ENCODE data around the gene CEACAM6. TPM values are rescaled to one million over a fixed set of nuclear protein-coding genes. Genes with fewer than 3 reads are reported as not detected.
"Not testable (repeated sequence)": the region's sequence is repeated elsewhere in the genome, so short reads cannot be mapped to it uniquely, and the experiment has no call there.

CEACAM6 gene
- total RNA-seq, 4 donors from 2014 or later, result 0.53 TPM; not detected in 3

DNA sequence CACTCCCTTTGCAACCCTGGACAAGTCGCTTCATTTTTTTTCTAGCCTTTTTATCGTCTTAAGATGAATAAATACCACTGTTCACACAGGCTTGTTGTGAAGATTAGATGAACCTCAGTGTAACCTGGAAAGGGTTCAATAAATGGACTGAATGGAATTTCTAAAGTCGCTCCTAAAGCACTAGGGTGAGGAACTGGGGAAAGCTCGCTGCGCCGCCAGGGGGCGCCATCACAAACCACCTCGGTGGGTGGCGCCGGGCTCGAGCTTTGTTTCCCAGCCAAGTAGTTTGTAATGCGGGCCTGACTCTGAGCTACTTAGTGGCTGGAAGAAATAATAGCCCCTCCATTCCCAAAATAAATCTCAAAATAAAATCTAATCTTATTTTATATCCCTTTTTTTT is 2.2 kb upstream of the CEACAM6 start:
- no peaks in the 10 kb centered on the region for H3K36me3 ChIP-seq
- no peak overlapping the region for H3K27ac ChIP-seq
- intact Hi-C loops (cut with DNase I; ENCODE audit: low total_unique reads) (no loop called here), in situ Hi-C loops (cut with MboI; ENCODE audit: low sequenced_read_pairs in 4 of 4) (loop anchor here in 1 of 4 donors (25.0 kb wide), 1 partner anchor 1366 kb away; the partner anchor contains the start of gene HIPK4)
- H3K9me3 ChIP-seq, result no peaks in the 10 kb centered on the region
- DNase-seq, result no peak
- no peak overlapping the region for H3K4me3 ChIP-seq
- no peak for TF ChIP-seq POLR2A (IDR thresholded peaks at IDR 0.05)
- TF ChIP-seq, protein P1, sequence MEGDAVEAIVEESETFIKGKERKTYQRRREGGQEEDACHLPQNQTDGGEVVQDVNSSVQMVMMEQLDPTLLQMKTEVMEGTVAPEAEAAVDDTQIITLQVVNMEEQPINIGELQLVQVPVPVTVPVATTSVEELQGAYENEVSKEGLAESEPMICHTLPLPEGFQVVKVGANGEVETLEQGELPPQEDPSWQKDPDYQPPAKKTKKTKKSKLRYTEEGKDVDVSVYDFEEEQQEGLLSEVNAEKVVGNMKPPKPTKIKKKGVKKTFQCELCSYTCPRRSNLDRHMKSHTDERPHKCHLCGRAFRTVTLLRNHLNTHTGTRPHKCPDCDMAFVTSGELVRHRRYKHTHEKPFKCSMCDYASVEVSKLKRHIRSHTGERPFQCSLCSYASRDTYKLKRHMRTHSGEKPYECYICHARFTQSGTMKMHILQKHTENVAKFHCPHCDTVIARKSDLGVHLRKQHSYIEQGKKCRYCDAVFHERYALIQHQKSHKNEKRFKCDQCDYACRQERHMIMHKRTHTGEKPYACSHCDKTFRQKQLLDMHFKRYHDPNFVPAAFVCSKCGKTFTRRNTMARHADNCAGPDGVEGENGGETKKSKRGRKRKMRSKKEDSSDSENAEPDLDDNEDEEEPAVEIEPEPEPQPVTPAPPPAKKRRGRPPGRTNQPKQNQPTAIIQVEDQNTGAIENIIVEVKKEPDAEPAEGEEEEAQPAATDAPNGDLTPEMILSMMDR (IDR thresholded peaks at IDR 0.05 in 4 of 5, conservative IDR thresholded peaks at IDR 0.05 in 1 of 5), result peak in 2 of 5 experiments; percentile 13 to 49
- peaks cover 0 to 5% (median 4%) of the 10 kb centered on the region in 3 donors for H3K27me3 ChIP-seq
- H3K4me1 ChIP-seq, result no peaks in the 10 kb centered on the region
- ATAC-seq, result no peak

DNA sequence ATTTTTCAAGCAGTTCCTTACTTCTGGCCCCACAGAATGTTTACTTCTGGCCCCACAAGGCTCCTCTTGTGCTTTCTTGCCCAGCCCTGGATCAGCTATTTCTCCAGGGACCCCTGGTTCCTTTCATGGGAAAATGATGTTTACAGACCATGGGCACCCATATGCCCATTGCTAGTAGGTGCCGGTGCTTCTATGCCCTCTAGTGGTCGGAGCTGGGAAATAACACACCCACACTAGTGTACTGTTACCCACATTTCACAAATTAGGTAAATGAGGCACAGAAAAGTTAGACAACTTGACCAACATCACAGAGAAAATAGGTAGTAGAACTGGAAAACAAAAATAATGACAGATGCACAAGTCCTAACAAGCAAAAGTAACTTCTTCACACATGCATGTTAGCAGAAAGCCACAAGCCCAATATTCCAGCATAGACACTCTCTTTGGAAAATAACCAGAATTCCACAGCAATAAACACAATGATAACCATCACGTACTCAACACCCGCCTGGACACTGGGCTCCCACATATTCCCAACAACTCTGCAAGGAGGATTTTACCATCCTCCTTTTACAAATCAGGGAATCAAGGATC is 1.3 kb upstream of the CEACAM6 start:
- no peaks in the 10 kb centered on the region for H3K9me3 ChIP-seq
- intact Hi-C loops (cut with DNase I; ENCODE audit: low total_unique reads), result no loop called here
- DNase-seq, result no peak
- H3K27me3 ChIP-seq, result peaks cover 0 to 5% (median 0%) of the 10 kb centered on the region in 3 donors
- H3K36me3 ChIP-seq, result no peaks in the 10 kb centered on the region
- no peaks in the 10 kb centered on the region for H3K4me1 ChIP-seq
- H3K27ac ChIP-seq, result no peak overlapping the region
- no peak overlapping the region for H3K4me3 ChIP-seq
- in situ Hi-C loops (cut with MboI; ENCODE audit: low sequenced_read_pairs in 4 of 4), result loop anchor here in 1 of 4 donors (25.0 kb wide), 1 partner anchor 1367 kb away; the partner anchor contains the start of gene HIPK4
- ATAC-seq, result no peak
- no peak for TF ChIP-seq POLR2A (IDR thresholded peaks at IDR 0.05)
- TF ChIP-seq, protein P1 (IDR thresholded peaks at IDR 0.05 in 4 of 5, conservative IDR thresholded peaks at IDR 0.05 in 1 of 5), result peak in 3 of 5 experiments; percentile 14 to 50 (median 41)

DNA sequence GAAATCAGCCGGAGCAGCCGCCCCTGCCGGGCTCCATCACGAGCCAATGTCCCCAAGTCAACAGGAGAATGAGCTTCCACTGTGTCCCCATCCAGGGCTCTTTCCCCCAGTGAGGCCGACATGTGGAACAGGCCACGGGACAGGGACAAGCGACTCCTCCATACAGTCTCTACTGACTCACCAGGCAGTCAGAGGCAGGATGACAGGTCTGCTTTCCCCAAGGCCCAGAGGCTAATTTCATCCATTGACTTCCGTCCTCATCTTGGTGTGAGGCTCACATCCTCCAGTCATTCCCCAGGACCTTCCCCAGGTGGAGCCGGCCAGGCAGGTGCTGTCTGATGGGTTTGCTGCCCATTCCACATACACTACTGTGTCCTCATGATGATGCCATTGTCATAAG is 3.5 kb downstream of the CEACAM6 start:
- H3K9me3 ChIP-seq, result no peaks in the 10 kb centered on the region
- no peaks in the 10 kb centered on the region for H3K27me3 ChIP-seq
- in situ Hi-C loops (cut with MboI; ENCODE audit: low sequenced_read_pairs in 4 of 4), result loop anchor here in 1 of 4 donors (25.0 kb wide), 1 partner anchor 1372 kb away; the partner anchor contains the start of gene HIPK4
- ATAC-seq, result no peak
- no peak for DNase-seq
- no peaks in the 10 kb centered on the region for H3K4me1 ChIP-seq
- TF ChIP-seq, protein P1 (IDR thresholded peaks at IDR 0.05 in 4 of 5, conservative IDR thresholded peaks at IDR 0.05 in 1 of 5), result no peak
- no peak for TF ChIP-seq POLR2A (IDR thresholded peaks at IDR 0.05)
- H3K4me3 ChIP-seq, result no peak overlapping the region
- intact Hi-C loops (cut with DNase I; ENCODE audit: low total_unique reads), result no loop called here
- no peaks in the 10 kb centered on the region for H3K36me3 ChIP-seq
- no peak overlapping the region for H3K27ac ChIP-seq

DNA sequence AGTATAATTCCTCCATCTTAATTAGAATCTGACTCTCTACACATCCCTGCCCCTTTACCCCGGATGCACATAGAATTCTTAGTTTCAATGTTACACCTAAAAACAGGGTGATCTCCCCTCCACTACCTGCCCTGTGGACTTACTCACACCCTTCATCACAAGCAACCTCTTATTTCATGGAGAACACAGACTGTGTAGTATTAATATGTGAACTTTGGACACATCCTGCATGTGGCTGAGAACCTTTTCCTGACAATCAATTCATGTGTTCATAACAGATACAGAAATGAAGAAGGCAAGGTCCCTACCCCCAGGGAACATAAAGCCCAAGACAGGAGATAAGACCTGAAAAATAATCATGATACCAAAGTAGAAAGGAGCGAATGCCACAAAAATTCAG is 11.8 kb downstream of the CEACAM6 start:
- no peak overlapping the region for H3K27ac ChIP-seq
- ATAC-seq (no peak), DNase-seq (no peak)
- no peaks in the 10 kb centered on the region for H3K4me1 ChIP-seq
- no peaks in the 10 kb centered on the region for H3K27me3 ChIP-seq
- no peak overlapping the region for H3K4me3 ChIP-seq
- TF ChIP-seq POLR2A (IDR thresholded peaks at IDR 0.05), result no peak
- TF ChIP-seq, protein P1 (IDR thresholded peaks at IDR 0.05 in 4 of 5, conservative IDR thresholded peaks at IDR 0.05 in 1 of 5), result no peak
- in situ Hi-C loops (cut with MboI; ENCODE audit: low sequenced_read_pairs in 4 of 4), result loop anchor here in 1 of 4 donors (25.0 kb wide), 1 partner anchor 1380 kb away; the partner anchor contains the start of gene HIPK4
- no peaks in the 10 kb centered on the region for H3K9me3 ChIP-seq
- H3K36me3 ChIP-seq, result no peaks in the 10 kb centered on the region
- intact Hi-C loops (cut with DNase I; ENCODE audit: low total_unique reads), result no loop called here

DNA sequence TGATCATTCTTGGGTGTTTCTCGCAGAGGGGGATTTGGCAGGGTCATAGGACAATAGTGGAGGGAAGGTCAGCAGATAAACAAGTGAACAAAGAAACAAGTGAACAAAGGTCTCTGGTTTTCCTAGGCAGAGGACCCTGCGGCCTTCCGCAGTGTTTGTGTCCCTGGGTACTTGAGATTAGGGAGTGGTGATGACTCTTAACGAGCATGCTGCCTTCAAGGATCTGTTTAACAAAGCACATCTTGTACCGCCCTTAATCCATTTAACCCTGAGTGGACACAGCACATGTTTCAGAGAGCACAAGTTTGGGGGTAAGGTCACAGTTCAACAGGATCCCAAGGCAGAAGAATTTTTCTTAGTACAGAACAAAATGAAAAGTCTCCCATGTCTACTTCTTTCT is 12.8 kb downstream of the CEACAM6 start:
- H3K36me3 ChIP-seq; H3K4me3 ChIP-seq; ATAC-seq; H3K9me3 ChIP-seq; DNase-seq; H3K27ac ChIP-seq; H3K27me3 ChIP-seq; intact Hi-C loops (cut with DNase I; ENCODE audit: low total_unique reads); H3K4me1 ChIP-seq: not testable (repeated sequence)
- in situ Hi-C loops (cut with MboI; ENCODE audit: low sequenced_read_pairs in 4 of 4), result loop anchor here in 1 of 4 donors (25.0 kb wide), 1 partner anchor 1381 kb away; the partner anchor contains the start of gene HIPK4
